K562 (cell line): Measurements from ENCODE around the gene HAUS7. TPM values are rescaled to one million over a fixed set of nuclear protein-coding genes. Genes with fewer than 3 reads are reported as not detected.

ENCODE experiments used
- ATAC-seq: fragments of 200-7000 bp; cut with Tn5 transposase; 3 replicates; pipeline ENCODE4 v1.9.1; 2020; ENCODE audit warnings: moderate library complexity
- BruUV-seq: library from RNA; stranded (reverse); fragments of 400-500 nt; replicated peaks from 2 replicates; lab custom pipeline; 2021; lab: Mats Ljungman, UMichigan
- CTCF ChIA-PET: fragments of 300-600 bp; formaldehyde crosslinking; extraction: SDS; loops from one replicate; lab custom pipeline; 2021; ENCODE audit warnings: low intra/inter-chr PET ratio; lab: Yijun Ruan, JAX
- POLR2A ChIA-PET: fragments of 300-600, 350-650 bp; sonication (Branson Sonifier 250); formaldehyde crosslinking; extraction: SDS; loops from one replicate; lab custom pipeline; 2021; ENCODE audit warnings: antibody characterized with exemption, inconsistent platforms; lab: Yijun Ruan, JAX
- DNase-seq, 4 experiments: peaks; one replicate each; pipeline versions ENCODE4 v3.0.0 to v3.0.0-alpha.2; 2011 to 2018; ENCODE audit warnings: low spot score in 3 of 4, mixed read lengths in 3 of 4; ENCODE audit errors: extremely low read depth in 1 of 4
- FAIRE-seq: peaks from 2 replicates; lab custom pipeline; 2011; peaks lifted over from hg19 to GRCh38; lab: Jason Lieb, UNC
- H2AFZ ChIP-seq: 2 replicates; pipeline ENCODE4 v1.6.0; 2011; ENCODE audit warnings: low read depth, low read length, control low read depth, inconsistent platforms
- H3K27ac ChIP-seq: fragments of 200-600 bp; 3 replicates; pipeline ENCODE4 v1.8.0; 2011; ENCODE audit warnings: low read depth, mild to moderate bottlenecking, control low read depth, inconsistent platforms, low read length, moderate library complexity, mixed read lengths; ENCODE audit errors: extremely low read depth
- H3K27me3 ChIP-seq, 2 experiments: fragments of 300-600 bp in 1 of 2; 2 replicates in 1 of 2; 3 replicates in 1 of 2; pipeline versions ENCODE4 v1.6.0 to v1.8.0; 2011; ENCODE audit warnings: inconsistent platforms in 2 of 2, low read length in 2 of 2, mild to moderate bottlenecking in 1 of 2, mixed read lengths in 1 of 2, moderate library complexity in 1 of 2; ENCODE audit not compliant: control insufficient read depth in 2 of 2, insufficient read depth in 2 of 2
- H3K36me3 ChIP-seq: fragments of 300-600 bp; 3 replicates; pipeline ENCODE4 v1.8.0; 2011; ENCODE audit warnings: mild to moderate bottlenecking, low read length, inconsistent platforms; ENCODE audit not compliant: control insufficient read depth, insufficient read depth
- H3K4me1 ChIP-seq, 2 experiments: fragments of 200-600 bp in 1 of 2; replicated peaks in 1 of 2; 2 replicates in 1 of 2; 3 replicates in 1 of 2; pipeline versions ENCODE4 v1.5.1 to v1.8.0; 2011; ENCODE audit warnings: inconsistent platforms in 2 of 2, low read length in 2 of 2, mild to moderate bottlenecking in 1 of 2, mixed read lengths in 1 of 2, moderate library complexity in 1 of 2; ENCODE audit not compliant: control insufficient read depth in 2 of 2, insufficient read depth in 2 of 2
- H3K4me2 ChIP-seq: 2 replicates; pipeline ENCODE4 v1.6.1; 2011; ENCODE audit warnings: low read length, control low read depth, inconsistent platforms, mixed read lengths; ENCODE audit not compliant: insufficient read depth
- H3K4me3 ChIP-seq: fragments of 200-600 bp; sonication (generic), shearing (Covaris generic); 2 replicates; pipeline ENCODE4 v1.5.1; 2016; ENCODE audit warnings: control low read depth, inconsistent platforms
- H3K79me2 ChIP-seq: fragments of 200-600 bp; 3 replicates; pipeline ENCODE4 v1.8.0; 2011; ENCODE audit warnings: low read length, inconsistent platforms; ENCODE audit not compliant: control insufficient read depth, insufficient read depth
- H3K9ac ChIP-seq, 2 experiments: 2 replicates each; pipeline versions ENCODE4 v1.6.0 to v1.6.1; 2011; ENCODE audit warnings: low read depth in 2 of 2, low read length in 2 of 2, control low read depth in 1 of 2, inconsistent platforms in 1 of 2, mild to moderate bottlenecking in 1 of 2, mixed read lengths in 1 of 2; ENCODE audit not compliant: insufficient read depth in 1 of 2
- H3K9me1 ChIP-seq: one replicate; pipeline ENCODE4 v1.6.0; 2011; ENCODE audit warnings: inconsistent platforms, mild to moderate bottlenecking, low read length, moderate library complexity; ENCODE audit not compliant: control insufficient read depth, insufficient read depth
- H3K9me3 ChIP-seq: replicated peaks from 2 replicates; pipeline ENCODE4 v1.5.1; 2011; ENCODE audit warnings: low read depth, low read length, inconsistent platforms; ENCODE audit not compliant: control insufficient read depth, insufficient read depth
- H4K20me1 ChIP-seq: replicated peaks from 2 replicates; pipeline ENCODE4 v1.6.1; 2011; ENCODE audit warnings: low read length, inconsistent platforms, mixed read lengths; ENCODE audit not compliant: control insufficient read depth, insufficient read depth
- CREB1 ChIP-seq, 2 experiments: sonication (generic) in 1 of 2; formaldehyde crosslinking in 1 of 2; IDR thresholded peaks; 2 replicates each; pipeline versions ENCODE4 v1.6.1 to v1.8.0; 2012 to 2022; ENCODE audit warnings: inconsistent platforms in 1 of 2, mild to moderate bottlenecking in 1 of 2, missing genetic modification reagents in 1 of 2, moderate library complexity in 1 of 2
- CREB5 ChIP-seq: fragments of 250-450 bp; sonication (Bioruptor Pico); IDR thresholded peaks from 2 replicates; pipeline ENCODE4 v1.5.0; 2020; ENCODE audit warnings: mild to moderate bottlenecking
- ETS1 ChIP-seq: conservative IDR thresholded peaks from 2 replicates; pipeline ENCODE4 v1.6.1; 2011; ENCODE audit warnings: low read depth, mild to moderate bottlenecking, low read length; ENCODE audit not compliant: control insufficient read depth
- FOXJ3 ChIP-seq: sonication (generic); formaldehyde crosslinking; IDR thresholded peaks from 2 replicates; pipeline ENCODE4 v1.4.0; 2020; ENCODE audit warnings: mild to moderate bottlenecking, missing genetic modification reagents
- FUS ChIP-seq: fragments of 200-400 bp; formaldehyde crosslinking; optimal IDR thresholded peaks from 2 replicates; pipeline ENCODE3; 2017; ENCODE audit warnings: low read depth, low read length
- MAFF ChIP-seq: IDR thresholded peaks from 2 replicates; pipeline ENCODE4 v1.6.1; 2012; ENCODE audit warnings: low read length, improper control_type of control experiment
- NKRF ChIP-seq: fragments of 450-650 bp; IDR thresholded peaks from 2 replicates; pipeline ENCODE4 v1.6.1; 2016; ENCODE audit warnings: borderline replicate concordance
- OTX1 ChIP-seq: fragments of 450-650 bp; formaldehyde crosslinking; IDR thresholded peaks from 2 replicates; pipeline ENCODE4 v1.4.0; 2022; ENCODE audit warnings: mild to moderate bottlenecking
- SMC3 ChIP-seq: conservative IDR thresholded peaks from 2 replicates; pipeline ENCODE4 v1.6.1; 2011; ENCODE audit warnings: low read depth, low read length, improper control_type of control experiment; ENCODE audit not compliant: insufficient read depth
- SNAPC5 ChIP-seq: fragments of 250-450 bp; sonication (Bioruptor Pico); IDR thresholded peaks from 2 replicates; pipeline ENCODE4 v1.8.0; 2021; ENCODE audit warnings: moderate library complexity, mild to moderate bottlenecking, inconsistent platforms
- TAF1 ChIP-seq: IDR thresholded peaks from 2 replicates; pipeline ENCODE4 v1.6.1; 2011; ENCODE audit warnings: mild to moderate bottlenecking, low read length, moderate library complexity; ENCODE audit not compliant: insufficient read depth, control insufficient read depth, severe bottlenecking; ENCODE audit errors: extremely low read depth
- THRAP3 ChIP-seq: fragments of 450-650 bp; IDR thresholded peaks from 2 replicates; pipeline ENCODE4 v1.6.1; 2016; ENCODE audit warnings: mild to moderate bottlenecking, inconsistent platforms, borderline replicate concordance
- U2AF2 ChIP-seq: fragments of 200-400 bp; formaldehyde crosslinking; optimal IDR thresholded peaks from 2 replicates; pipeline ENCODE3; 2017; ENCODE audit warnings: low read depth, mild to moderate bottlenecking, low read length
- XRCC5 ChIP-seq: fragments of 200-400 bp; formaldehyde crosslinking; IDR thresholded peaks from 2 replicates; pipeline ENCODE4 v1.6.1; 2017; ENCODE audit warnings: low read depth, mild to moderate bottlenecking, low read length
- ZNF140 ChIP-seq: fragments of 250-450 bp; sonication (Bioruptor Pico); IDR thresholded peaks from 2 replicates; pipeline ENCODE4 v1.8.0; 2021; ENCODE audit warnings: moderate library complexity, mild to moderate bottlenecking, inconsistent platforms
- ZNF655 ChIP-seq: fragments of 250-450 bp; sonication (Bioruptor Pico); IDR thresholded peaks from 2 replicates; pipeline ENCODE4 v1.5.0; 2021
- ZNF707 ChIP-seq: fragments of 250-450 bp; sonication (Bioruptor Pico); conservative IDR thresholded peaks from 2 replicates; pipeline ENCODE4 v1.8.0; 2022; ENCODE audit warnings: inconsistent platforms, mild to moderate bottlenecking, moderate library complexity
- WGBS: fragments of 100-300 bp; shearing (Covaris generic); methylation state at CpG from one replicate; pipeline ENCODE4 v1.1.6; 2016; ENCODE audit warnings: low coverage, mixed read lengths; ENCODE audit not compliant: insufficient coverage; ENCODE audit errors: missing lambda C conversion rate; 5-methylcytosine and 5-hydroxymethylcytosine counted together
- in situ Hi-C: fragments of 300-500 bp; cut with MboI; formaldehyde crosslinking; loops from 4 replicates; pipeline ENCODE4 v1.15.0; 2018; ENCODE audit warnings: inconsistent platforms, mixed read lengths
- intact Hi-C: fragments of 100-400 bp; cut with micrococcal nuclease; formaldehyde crosslinking; loops from 2 replicates; pipeline ENCODE4 v1.14.2; 2022
- polyA plus RNA-seq, 8 experiments: library from polyadenylated mRNA; depleted of rRNA in 4 of 8; stranded (reverse) in 5 of 8; unstranded in 3 of 8; fragments of >200 nt; fragmentation: Nextera tagmentation in 2 of 8; fragmentation: Illumina TruSeq in 1 of 8; extraction: Ambion mirVana in 2 of 8; extraction: Trizol in 1 of 8; gene quantifications; 2 replicates each; pipeline versions ENCODE4 v1.2.1 to v1.2.3, GENCODE V29; 2011 to 2014; ENCODE audit warnings: inconsistent platforms in 1 of 8, missing spikeins in 1 of 8
- total RNA-seq, 7 experiments: library from RNA; depleted of rRNA in 6 of 7; stranded (reverse); fragments of >200 nt in 6 of 7; fragmentation: Illumina TruSeq in 2 of 7; extraction: Trizol in 2 of 7; gene quantifications; 2 replicates each; pipeline versions ENCODE4 v1.2.1 to v1.2.3, GENCODE V29; 2011 to 2021; ENCODE audit warnings: low replicate concordance in 1 of 7

The HAUS7 gene
- total and polyA plus RNA-seq, 9 of the 15 experiments (the other 6 are each of a cell fraction or from before 2014, with no cell fraction given): 10.0 to 94.9 (median 48.8) TPM

- Histone ChIP-seq H4K20me1 (no peaks in the 10 kb centered on the region), H3K9me1 (no peaks in the 10 kb centered on the region), H2AFZ (no peak overlapping the region), H3K27ac (no peak overlapping the region), H3K4me3 (no peak overlapping the region), H3K27me3 (no peaks in the 10 kb centered on the region; a peak in 1 of 5 replicates), H3K79me2 (no peaks in the 10 kb centered on the region), H3K36me3 (peaks cover 17% of the 10 kb centered on the region; the same call in 2 of the 3 replicates), H3K9ac (peak overlapping the region in 1 of 2 experiments; percentile 17; a peak in 1 of 4 replicates), H3K9me3 (no peaks in the 10 kb centered on the region), H3K4me2 (no peak overlapping the region), H3K4me1 (peaks cover 0 to 41% of the 10 kb centered on the region in 2 experiments; a peak in 2 of 5 replicates)
- CTCF ChIA-PET: no interaction called here
- no peak for FAIRE-seq
- no peak for DNase-seq
- in situ Hi-C loops (no loop called here), intact Hi-C loops (no loop called here)
- no TSS peak for BruUV-seq
- WGBS: 63% methylated on average over 7 of the region's 10 CpGs
- TF ChIP-seq TAF1: no peak
- no peak for TF ChIP-seq OTX1 (CRISPR knock-in tag)
- TF ChIP-seq FUS: no peak
- TF ChIP-seq U2AF2: no peak
- no peak for TF ChIP-seq NKRF
- TF ChIP-seq FOXJ3 (CRISPR knock-in tag): no peak
- no peak for TF ChIP-seq CREB1 (IDR thresholded peaks at IDR 0.05)
- TF ChIP-seq CREB1 (CRISPR knock-in tag; IDR thresholded peaks at IDR 0.05): no peak
- no peak for TF ChIP-seq THRAP3
- no peak for TF ChIP-seq XRCC5
- TF ChIP-seq CREB5: no peak
- no peak for TF ChIP-seq ZNF140 (CRISPR knock-in tag)
- TF ChIP-seq MAFF: no peak
- TF ChIP-seq ZNF655 (CRISPR knock-in tag): no peak
- TF ChIP-seq SMC3: no peak
- TF ChIP-seq SNAPC5 (CRISPR knock-in tag): no peak
- TF ChIP-seq ETS1: no peak
- no peak for TF ChIP-seq ZNF707 (CRISPR knock-in tag)
- peak; percentile 26; the same call in 2 of the 3 replicates for ATAC-seq
- POLR2A ChIA-PET: interaction anchor here (0.6 kb wide), 1 partner anchor 11 kb away, joined by 3 read pairs; no protein-coding TSS in a partner anchor
These were observed 23.8 kb downstream of the HAUS7 start for GRCh38 chrX:153446636-153446936.
